ENCODE results near the gene MAMLD1. TPM values are rescaled to one million over a fixed set of nuclear protein-coding genes. Genes with fewer than 3 reads are reported as not detected.

MAMLD1 gene
- total and polyA plus RNA-seq, 7 donors = under 0.01 to 6.4 (median 1.2) TPM

- no peaks in the 10 kb centered on the region for H3K36me3 ChIP-seq
- 76 to 87% methylated on average over 15 of the region's 15 CpGs for WGBS, 2 donors
- H3K4me1 ChIP-seq = peaks cover 0 to 20% (median 8%) of the 10 kb centered on the region in 4 donors
- intact Hi-C loops (cut with DNase I) = no loop called here
- H3K9me3 ChIP-seq = no peaks in the 10 kb centered on the region
- peak overlapping the region in 3 of 4 donors; percentile 59 to 76 (median 67) for H3K27ac ChIP-seq
- no peak for DNase-seq
- no peaks in the 10 kb centered on the region for H3K27me3 ChIP-seq
- H3K4me3 ChIP-seq = no peak overlapping the region
- TF ChIP-seq POLR2AphosphoS5 (IDR thresholded peaks at IDR 0.05) (no peak), POLR2A (IDR thresholded peaks at IDR 0.05) (no peak), EP300 (IDR thresholded peaks at IDR 0.05) (no peak)
- TF ChIP-seq, protein P1, sequence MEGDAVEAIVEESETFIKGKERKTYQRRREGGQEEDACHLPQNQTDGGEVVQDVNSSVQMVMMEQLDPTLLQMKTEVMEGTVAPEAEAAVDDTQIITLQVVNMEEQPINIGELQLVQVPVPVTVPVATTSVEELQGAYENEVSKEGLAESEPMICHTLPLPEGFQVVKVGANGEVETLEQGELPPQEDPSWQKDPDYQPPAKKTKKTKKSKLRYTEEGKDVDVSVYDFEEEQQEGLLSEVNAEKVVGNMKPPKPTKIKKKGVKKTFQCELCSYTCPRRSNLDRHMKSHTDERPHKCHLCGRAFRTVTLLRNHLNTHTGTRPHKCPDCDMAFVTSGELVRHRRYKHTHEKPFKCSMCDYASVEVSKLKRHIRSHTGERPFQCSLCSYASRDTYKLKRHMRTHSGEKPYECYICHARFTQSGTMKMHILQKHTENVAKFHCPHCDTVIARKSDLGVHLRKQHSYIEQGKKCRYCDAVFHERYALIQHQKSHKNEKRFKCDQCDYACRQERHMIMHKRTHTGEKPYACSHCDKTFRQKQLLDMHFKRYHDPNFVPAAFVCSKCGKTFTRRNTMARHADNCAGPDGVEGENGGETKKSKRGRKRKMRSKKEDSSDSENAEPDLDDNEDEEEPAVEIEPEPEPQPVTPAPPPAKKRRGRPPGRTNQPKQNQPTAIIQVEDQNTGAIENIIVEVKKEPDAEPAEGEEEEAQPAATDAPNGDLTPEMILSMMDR (IDR thresholded peaks at IDR 0.05) = no peak
Measured at GRCh38 chrX:150465881-150466775, 103.0 kb downstream of the MAMLD1 start.

DNA sequence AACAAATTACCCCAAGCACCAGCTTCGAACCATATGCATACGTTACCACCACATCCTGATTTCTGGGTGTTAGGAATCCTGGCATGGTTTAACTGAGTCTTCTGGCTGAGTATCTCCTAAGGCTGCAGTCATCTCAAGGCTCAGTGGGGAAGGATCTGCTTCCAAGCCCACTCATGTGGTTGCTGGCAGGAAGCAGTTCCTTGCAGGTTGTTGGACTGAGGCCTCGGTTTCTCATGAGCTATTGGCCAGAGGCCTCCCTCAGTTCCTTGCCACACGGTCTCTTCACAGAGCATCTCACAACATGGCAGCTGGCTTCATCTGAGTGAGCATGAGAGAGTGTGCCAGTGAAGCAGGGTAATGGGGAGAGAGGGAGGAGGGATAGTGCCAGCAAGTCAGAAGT lies 109.2 kb downstream of the MAMLD1 start:
- no peak for TF ChIP-seq POLR2AphosphoS5 (IDR thresholded peaks at IDR 0.05)
- TF ChIP-seq, protein P1 (IDR thresholded peaks at IDR 0.05) = no peak
- no peak for TF ChIP-seq EP300 (IDR thresholded peaks at IDR 0.05)
- TF ChIP-seq POLR2A (IDR thresholded peaks at IDR 0.05) = no peak
- Histone ChIP-seq H3K9me3 (no peaks in the 10 kb centered on the region), H3K4me3 (no peak overlapping the region), H3K36me3 (no peaks in the 10 kb centered on the region), H3K27ac (no peak overlapping the region), H3K4me1 (peaks cover 0 to 7% (median 3%) of the 10 kb centered on the region in 4 donors), H3K27me3 (no peaks in the 10 kb centered on the region)
- no peak for DNase-seq
- intact Hi-C loops (cut with DNase I) = no loop called here
- 92 to 94% methylated on average over 4 of the region's 4 CpGs for WGBS, 2 donors

GRCh38 chrX:150473371-150473770 lies 110.3 kb downstream of the MAMLD1 start:
- DNase-seq = no peak
- H3K4me3 ChIP-seq = no peak overlapping the region
- WGBS, 2 donors = 77 to 92% methylated on average over 8 of the region's 8 CpGs
- intact Hi-C loops (cut with DNase I) = no loop called here
- H3K9me3 ChIP-seq = no peaks in the 10 kb centered on the region
- H3K27ac ChIP-seq = no peak overlapping the region
- H3K36me3 ChIP-seq = no peaks in the 10 kb centered on the region
- no peak for TF ChIP-seq POLR2AphosphoS5 (IDR thresholded peaks at IDR 0.05)
- no peak for TF ChIP-seq POLR2A (IDR thresholded peaks at IDR 0.05)
- TF ChIP-seq EP300 (IDR thresholded peaks at IDR 0.05) = no peak
- TF ChIP-seq, protein P1 (IDR thresholded peaks at IDR 0.05) = no peak
- H3K4me1 ChIP-seq = peaks cover 0 to 7% (median 3%) of the 10 kb centered on the region in 4 donors
- H3K27me3 ChIP-seq = no peaks in the 10 kb centered on the region

DNA sequence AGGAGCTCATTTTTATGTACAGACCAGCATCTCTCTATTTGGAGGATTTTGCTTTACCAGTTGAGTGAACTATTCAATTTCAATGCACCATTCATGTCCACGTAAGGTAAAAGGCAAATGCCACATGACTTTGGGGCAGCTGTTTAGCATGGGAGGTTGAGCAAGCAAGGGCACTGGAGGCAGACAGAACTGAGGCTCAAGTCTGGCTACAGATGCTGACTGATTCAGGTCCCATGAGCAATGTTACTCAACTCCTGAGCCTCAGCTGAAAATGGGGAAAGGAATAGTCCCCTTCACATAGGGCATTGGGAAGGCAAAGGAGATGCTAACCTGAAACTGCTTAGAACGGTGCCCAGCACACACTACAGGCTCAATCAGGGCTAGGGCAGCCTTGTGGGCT lies 112.3 kb downstream of the MAMLD1 start:
- H3K27me3 ChIP-seq = no peaks in the 10 kb centered on the region
- no peaks in the 10 kb centered on the region for H3K36me3 ChIP-seq
- H3K4me3 ChIP-seq = no peak overlapping the region
- TF ChIP-seq, protein P1 (IDR thresholded peaks at IDR 0.05) = no peak
- TF ChIP-seq POLR2AphosphoS5 (IDR thresholded peaks at IDR 0.05) (no peak), POLR2A (IDR thresholded peaks at IDR 0.05) (no peak), EP300 (IDR thresholded peaks at IDR 0.05) (no peak)
- intact Hi-C loops (cut with DNase I) = no loop called here
- WGBS, 2 donors = 87 to 91% methylated on average over 2 of the region's 2 CpGs
- DNase-seq = no peak
- no peaks in the 10 kb centered on the region for H3K9me3 ChIP-seq
- H3K4me1 ChIP-seq = peaks cover 0 to 7% (median 3%) of the 10 kb centered on the region in 4 donors
- H3K27ac ChIP-seq = no peak overlapping the region
